Immature natural killer cell (primary cell): ENCODE results near the gene ZBTB1. TPM values are rescaled to one million over a fixed set of nuclear protein-coding genes. Genes with fewer than 3 reads are reported as not detected.

Source experiments
- DNase-seq, 3 donors: peaks; one replicate each; pipeline ENCODE4 v3.0.0; 2022; ENCODE audit warnings: mixed read lengths in 1 of 3
- H3K27ac Mint-ChIP-seq, 6 donors: one replicate each; pipeline ENCODE4 v1.8.0; 2020; ENCODE audit warnings: mixed read lengths in 6 of 6, mild to moderate bottlenecking in 5 of 6, inconsistent platforms in 4 of 6, moderate library complexity in 3 of 6
- H3K27me3 Mint-ChIP-seq, 3 donors: one replicate each; pipeline ENCODE4 v1.8.0; 2020 to 2021; ENCODE audit warnings: low read depth in 3 of 3, mild to moderate bottlenecking in 3 of 3, mixed read lengths in 3 of 3, moderate library complexity in 3 of 3, inconsistent platforms in 1 of 3
- H3K36me3 Mint-ChIP-seq, 3 donors: one replicate each; pipeline ENCODE4 v1.8.0; 2020; ENCODE audit warnings: mixed read lengths in 3 of 3, inconsistent platforms in 2 of 3, mild to moderate bottlenecking in 2 of 3
- H3K4me1 Mint-ChIP-seq, 2 donors: one replicate each; pipeline ENCODE4 v1.8.0; 2020; ENCODE audit warnings: inconsistent platforms in 2 of 2, mild to moderate bottlenecking in 2 of 2, mixed read lengths in 2 of 2, moderate library complexity in 1 of 2
- H3K4me3 Mint-ChIP-seq, 5 donors: one replicate each; pipeline ENCODE4 v1.8.0; 2020; ENCODE audit warnings: mild to moderate bottlenecking in 5 of 5, mixed read lengths in 5 of 5, inconsistent platforms in 3 of 5, moderate library complexity in 3 of 5
- H3K9me3 Mint-ChIP-seq, 6 donors: one replicate each; pipeline ENCODE4 v1.8.0; 2020; ENCODE audit warnings: mild to moderate bottlenecking in 6 of 6, mixed read lengths in 6 of 6, inconsistent platforms in 4 of 6, moderate library complexity in 3 of 6
- polyA plus RNA-seq, 3 donors: library from polyadenylated mRNA; unstranded; fragments of 300-500 nt; fragmentation: Illumina TruSeq; gene quantifications; one replicate each; pipeline ENCODE4 v1.2.3, GENCODE V29; 2021

Gene ZBTB1
- polyA plus RNA-seq, 3 donors from 2014 or later, result 53.5 to 123 (median 70.9) TPM

- DNase-seq, result no peak
- Mint-ChIP-seq H3K9me3 (no peaks in the 10 kb centered on the region), H3K27ac (peak overlapping the region in 1 of 6 donors; percentile 12), H3K27me3 (no peaks in the 10 kb centered on the region), H3K36me3 (peaks cover 0 to 4% (median 0%) of the 10 kb centered on the region in 3 donors), H3K4me1 (peaks cover 7 to 27% of the 10 kb centered on the region in 2 donors), H3K4me3 (no peak overlapping the region)
Observed at GRCh38 chr14:64474698-64475097, 29.9 kb upstream of the ZBTB1 start.

- DNase-seq, result no peak
- Mint-ChIP-seq H3K4me1 (peaks cover 7 to 27% of the 10 kb centered on the region in 2 donors), H3K36me3 (peaks cover 0 to 4% (median 0%) of the 10 kb centered on the region in 3 donors), H3K9me3 (no peaks in the 10 kb centered on the region), H3K27ac (peak overlapping the region in 3 of 6 donors; percentile 22 to 48 (median 31)), H3K4me3 (no peak overlapping the region), H3K27me3 (no peaks in the 10 kb centered on the region)
Observed at GRCh38 chr14:64475585-64476273, 28.8 kb upstream of the ZBTB1 start.

- Mint-ChIP-seq H3K4me1 (peaks cover 7 to 25% of the 10 kb centered on the region in 2 donors), H3K9me3 (no peaks in the 10 kb centered on the region), H3K27me3 (no peaks in the 10 kb centered on the region), H3K27ac (no peak overlapping the region), H3K36me3 (peaks cover 0 to 5% (median 0%) of the 10 kb centered on the region in 3 donors), H3K4me3 (no peak overlapping the region)
- DNase-seq, result no peak
Observed at GRCh38 chr14:64476438-64476837, 28.1 kb upstream of the ZBTB1 start.

GRCh38 chr14:64478634-64479250, 25.8 kb upstream of the ZBTB1 start:
- Mint-ChIP-seq H3K4me1 (peaks cover 3 to 19% of the 10 kb centered on the region in 2 donors), H3K36me3 (peaks cover 0 to 3% (median 0%) of the 10 kb centered on the region in 3 donors), H3K9me3 (no peaks in the 10 kb centered on the region), H3K27ac (peak overlapping the region in 1 of 6 donors; percentile 50), H3K27me3 (no peaks in the 10 kb centered on the region), H3K4me3 (no peak overlapping the region)
- DNase-seq, result peak; percentile 24 to 51 (median 39)

GRCh38 chr14:64488590-64489099, 15.9 kb upstream of the ZBTB1 start:
- H3K36me3 Mint-ChIP-seq, result peaks cover 7 to 13% (median 11%) of the 10 kb centered on the region in 3 donors

GRCh38 chr14:64491637-64492036, 12.9 kb upstream of the ZBTB1 start:
- H3K27ac Mint-ChIP-seq, result peak overlapping the region in 2 of 6 donors; percentile 24 to 52
- peaks cover 7 to 13% (median 8%) of the 10 kb centered on the region in 3 donors for H3K36me3 Mint-ChIP-seq
- no peak overlapping the region for H3K4me3 Mint-ChIP-seq
- H3K9me3 Mint-ChIP-seq, result no peaks in the 10 kb centered on the region
- no peaks in the 10 kb centered on the region for H3K27me3 Mint-ChIP-seq
- peaks cover 10 to 43% of the 10 kb centered on the region in 2 donors for H3K4me1 Mint-ChIP-seq
- DNase-seq, result no peak

More at GRCh38 chr14:64488590-64489099, 15.9 kb upstream of the ZBTB1 start:
- Mint-ChIP-seq H3K4me3 (no peak overlapping the region), H3K27me3 (no peaks in the 10 kb centered on the region), H3K27ac (peak overlapping the region in 1 of 6 donors; percentile 80), H3K9me3 (no peaks in the 10 kb centered on the region), H3K4me1 (peaks cover 6 to 29% of the 10 kb centered on the region in 2 donors)
- no peak for DNase-seq

GRCh38 chr14:64493455-64493854, 11.1 kb upstream of the ZBTB1 start:
- Mint-ChIP-seq H3K27me3 (no peaks in the 10 kb centered on the region), H3K4me1 (peaks cover 14 to 58% of the 10 kb centered on the region in 2 donors), H3K36me3 (peaks cover 3 to 14% (median 5%) of the 10 kb centered on the region in 3 donors), H3K9me3 (no peaks in the 10 kb centered on the region), H3K4me3 (no peak overlapping the region), H3K27ac (peak overlapping the region in 3 of 6 donors; percentile 15 to 51 (median 23))
- no peak for DNase-seq

GRCh38 chr14:64495252-64495651, 9.3 kb upstream of the ZBTB1 start:
- H3K27ac Mint-ChIP-seq, result peak overlapping the region in 1 of 6 donors; percentile 43
- H3K36me3 Mint-ChIP-seq, result peaks cover 0 to 14% (median 5%) of the 10 kb centered on the region in 3 donors
- no peaks in the 10 kb centered on the region for H3K27me3 Mint-ChIP-seq
- H3K4me1 Mint-ChIP-seq, result peaks cover 23 to 73% of the 10 kb centered on the region in 2 donors
- DNase-seq, result no peak
- H3K9me3 Mint-ChIP-seq, result no peaks in the 10 kb centered on the region
- H3K4me3 Mint-ChIP-seq, result no peak overlapping the region

GRCh38 chr14:64496764-64497163, 7.8 kb upstream of the ZBTB1 start:
- H3K27ac Mint-ChIP-seq, result peak overlapping the region in 3 of 6 donors; percentile 9 to 69 (median 16)
- peaks cover 0 to 14% (median 5%) of the 10 kb centered on the region in 3 donors for H3K36me3 Mint-ChIP-seq
- peaks cover 33 to 72% of the 10 kb centered on the region in 2 donors for H3K4me1 Mint-ChIP-seq
- DNase-seq, result no peak
- H3K4me3 Mint-ChIP-seq, result no peak overlapping the region
- no peaks in the 10 kb centered on the region for H3K9me3 Mint-ChIP-seq
- no peaks in the 10 kb centered on the region for H3K27me3 Mint-ChIP-seq

- peak overlapping the region; percentile 10 to 100 (median 74) for H3K27ac Mint-ChIP-seq
- peaks cover 0 to 8% (median 5%) of the 10 kb centered on the region in 3 donors for H3K36me3 Mint-ChIP-seq
- peaks cover 0 to 3% (median 0%) of the 10 kb centered on the region in 6 donors for H3K9me3 Mint-ChIP-seq
- peaks cover 44 to 63% of the 10 kb centered on the region in 2 donors for H3K4me1 Mint-ChIP-seq
- DNase-seq, result no peak
- peaks cover 12 to 19% (median 17%) of the 10 kb centered on the region in 3 donors for H3K27me3 Mint-ChIP-seq
- peak overlapping the region in 2 of 5 donors; percentile 12 to 27 for H3K4me3 Mint-ChIP-seq
Observed at GRCh38 chr14:64500088-64500487, 4.5 kb upstream of the ZBTB1 start.

GRCh38 chr14:64501411-64502171, 3.0 kb upstream of the ZBTB1 start:
- peaks cover 0 to 3% (median 0%) of the 10 kb centered on the region in 6 donors for H3K9me3 Mint-ChIP-seq

GRCh38 chr14:64502456-64502855, 2.1 kb upstream of the ZBTB1 start:
- Mint-ChIP-seq H3K9me3 (peaks cover 0 to 3% (median 0%) of the 10 kb centered on the region in 6 donors), H3K4me1 (peaks cover 63 to 73% of the 10 kb centered on the region in 2 donors), H3K27ac (peak overlapping the region; percentile 99 to 100 (median 99)), H3K4me3 (peak overlapping the region; percentile 96 to 100 (median 99)), H3K27me3 (peaks cover 13 to 28% (median 28%) of the 10 kb centered on the region in 3 donors), H3K36me3 (peaks cover 0 to 5% (median 4%) of the 10 kb centered on the region in 3 donors)
- no peak for DNase-seq

More at GRCh38 chr14:64501411-64502171, 3.0 kb upstream of the ZBTB1 start:
- Mint-ChIP-seq H3K4me1 (peaks cover 58 to 73% of the 10 kb centered on the region in 2 donors), H3K27ac (peak overlapping the region; percentile 99 to 100 (median 99)), H3K27me3 (peaks cover 13 to 28% (median 28%) of the 10 kb centered on the region in 3 donors), H3K36me3 (peaks cover 0 to 7% (median 5%) of the 10 kb centered on the region in 3 donors), H3K4me3 (peak overlapping the region; percentile 96 to 100 (median 99))
- no peak for DNase-seq

GRCh38 chr14:64502887-64503433, 1.6 kb upstream of the ZBTB1 start:
- DNase-seq, result no peak
- Mint-ChIP-seq H3K4me1 (peaks cover 67 to 73% of the 10 kb centered on the region in 2 donors), H3K9me3 (peaks cover 0 to 3% (median 0%) of the 10 kb centered on the region in 6 donors), H3K4me3 (peak overlapping the region; percentile 96 to 100 (median 99)), H3K27me3 (peaks cover 13 to 28% (median 28%) of the 10 kb centered on the region in 3 donors), H3K36me3 (peaks cover 0 to 1% (median under 1%) of the 10 kb centered on the region in 3 donors), H3K27ac (peak overlapping the region; percentile 99 to 100 (median 99))
